Activated CD8-positive, alpha-beta memory T cell treated with anti-CD3 and anti-CD28 coated beads for 24 hours (primary cell): ENCODE results near the gene MMP15.
"Not testable (repeated sequence)": the region's sequence is repeated elsewhere in the genome, so short reads cannot be mapped to it uniquely, and the experiment has no call there.

Experiments used
- DNase-seq: peaks from one replicate; pipeline ENCODE4 v3.0.0-alpha.2; 2020

MMP15 gene

DNA sequence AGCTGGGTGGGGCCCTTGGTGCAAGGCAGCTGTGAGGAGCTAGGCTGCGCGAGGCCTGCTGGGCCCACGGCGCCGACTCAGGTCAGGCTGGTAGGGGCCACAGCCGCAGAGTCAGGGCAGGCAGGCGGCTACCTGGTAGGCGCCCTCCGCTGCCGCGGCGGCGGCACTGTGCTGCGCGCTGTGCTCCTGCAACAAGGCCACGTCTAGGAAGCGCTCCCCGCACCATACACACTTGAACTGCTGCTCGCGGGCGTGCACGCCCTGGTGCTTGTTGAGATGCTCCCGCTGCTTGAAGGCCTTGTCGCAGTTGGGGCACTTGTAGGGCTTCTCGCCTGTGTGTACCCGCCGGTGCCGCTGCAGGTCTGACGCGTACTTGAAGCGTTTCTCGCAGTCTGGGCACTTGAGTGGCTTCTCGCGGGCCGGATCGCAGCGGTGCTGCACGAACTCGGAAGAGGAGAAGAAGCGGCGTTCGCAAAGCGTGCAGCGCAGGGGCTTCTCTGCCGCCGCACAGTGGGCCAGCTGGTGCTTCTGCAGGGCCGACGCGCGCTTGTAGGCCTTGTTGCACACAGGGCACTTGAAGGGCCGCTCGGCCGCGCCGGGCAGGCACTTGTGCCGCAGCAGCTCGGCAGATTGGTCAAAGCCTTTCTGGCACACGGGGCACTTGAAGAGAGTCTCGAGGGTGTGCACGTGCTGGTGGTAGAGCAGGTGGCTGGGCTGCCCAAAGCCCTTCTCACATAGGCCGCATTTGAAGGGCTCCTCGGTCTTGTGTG lies 29.0 kb upstream of the MMP15 start:
- DNase-seq, result no peak

DNA sequence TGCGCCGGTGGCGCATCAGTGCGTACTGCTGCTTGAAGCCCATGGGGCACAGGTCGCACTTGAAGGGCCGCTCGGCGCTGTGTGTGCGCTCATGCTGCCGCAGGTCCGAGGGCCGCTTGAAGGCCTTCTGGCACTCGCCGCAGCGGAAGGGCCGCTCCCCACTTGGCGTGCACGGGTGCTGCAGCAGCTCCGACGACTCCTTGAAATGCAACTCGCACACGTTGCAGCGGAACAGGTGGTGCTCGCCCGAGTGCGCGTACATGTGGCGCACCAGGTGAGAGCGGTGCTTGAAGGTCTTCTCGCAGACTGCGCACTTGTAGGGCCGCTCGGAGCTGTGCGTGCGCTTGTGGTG lies 28.4 kb upstream of the MMP15 start:
- no peak for DNase-seq

GRCh38 chr16:57997528-57998265 lies 27.9 kb upstream of the MMP15 start:
- DNase-seq, result no peak

GRCh38 chr16:57998486-57998885 lies 27.1 kb upstream of the MMP15 start:
- peak; percentile 80 for DNase-seq

GRCh38 chr16:57998992-57999365 lies 26.6 kb upstream of the MMP15 start:
- DNase-seq, result no peak

DNA sequence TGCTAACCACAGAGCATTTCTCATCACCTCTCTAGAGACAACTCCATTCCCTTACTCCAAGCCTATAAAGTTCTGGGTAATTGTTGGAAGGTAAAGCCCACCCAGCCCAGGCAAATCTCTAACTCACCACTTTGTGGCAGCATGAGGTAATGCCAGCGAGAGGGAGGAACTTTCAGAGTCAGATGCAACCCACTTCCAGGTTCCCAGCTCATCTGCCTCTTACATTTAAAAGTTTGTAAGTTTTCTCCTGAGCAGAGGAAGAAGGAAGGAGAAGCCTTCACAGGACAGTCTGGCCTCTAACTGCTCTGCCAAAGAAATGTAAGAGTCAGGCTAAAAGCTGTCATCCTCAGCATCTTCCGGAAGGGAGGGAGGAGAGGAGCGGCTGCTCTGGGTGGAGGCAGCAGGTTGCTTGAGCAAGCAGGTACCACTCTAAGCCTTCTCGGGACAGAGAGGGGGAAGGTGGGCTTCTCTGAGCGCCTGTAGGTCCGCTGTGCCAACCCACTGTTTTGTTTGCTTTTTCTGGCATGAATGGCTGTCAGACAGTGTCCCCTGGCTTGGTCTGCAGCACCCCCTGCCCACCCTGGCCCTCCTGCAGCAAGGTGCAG lies 26.1 kb upstream of the MMP15 start:
- DNase-seq, result peak; percentile 72

GRCh38 chr16:57999971-58000705 lies 25.4 kb upstream of the MMP15 start, which contains the start of gene ZNF319:
ZNF319 (minus strand) TSS chr16:58000672; CDS start chr16:57998265, 2,407 bp downstream.
- DNase-seq, result peak; percentile 65

GRCh38 chr16:58000706-58001676 lies 24.6 kb upstream of the MMP15 start, which contains the start of gene USB1:
USB1 (plus strand) TSS chr16:58001407; CDS start chr16:58001484, 77 bp downstream.
- DNase-seq, result peak; percentile 95

DNA sequence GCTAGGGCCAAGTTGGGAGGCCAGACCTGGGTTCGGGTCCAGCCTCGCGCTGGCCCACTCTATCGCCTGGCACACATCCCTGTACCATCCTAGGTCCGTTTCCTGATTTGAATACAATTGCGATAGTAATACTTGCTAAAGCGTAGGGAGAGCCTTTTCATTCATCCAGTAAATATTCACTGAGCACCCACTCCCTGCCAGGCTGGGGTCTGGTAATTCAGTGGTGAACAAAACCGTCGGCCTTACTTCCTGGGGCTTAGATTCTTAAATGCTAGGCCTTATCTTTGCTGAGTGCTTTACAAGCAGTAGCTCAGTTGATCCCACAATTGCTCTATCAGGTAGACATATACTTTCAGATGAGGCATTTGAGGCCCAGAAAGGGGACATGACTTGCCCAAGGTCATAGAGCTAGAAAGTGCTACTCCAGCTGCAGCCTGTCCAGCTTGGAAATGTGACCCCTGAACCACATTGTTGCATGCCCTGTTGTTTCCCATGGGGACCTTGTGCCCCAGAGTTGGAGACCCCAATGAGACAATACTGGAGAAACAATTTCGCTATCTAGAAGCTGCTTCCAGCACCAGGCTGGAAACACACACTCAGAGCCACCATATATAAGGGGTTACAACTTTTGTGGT lies 23.7 kb upstream of the MMP15 start:
- DNase-seq, result no peak

GRCh38 chr16:58002416-58002800 lies 23.1 kb upstream of the MMP15 start:
- DNase-seq, result no peak

- no peak for DNase-seq
These were observed 22.6 kb upstream of the MMP15 start for GRCh38 chr16:58002936-58003335.

DNA sequence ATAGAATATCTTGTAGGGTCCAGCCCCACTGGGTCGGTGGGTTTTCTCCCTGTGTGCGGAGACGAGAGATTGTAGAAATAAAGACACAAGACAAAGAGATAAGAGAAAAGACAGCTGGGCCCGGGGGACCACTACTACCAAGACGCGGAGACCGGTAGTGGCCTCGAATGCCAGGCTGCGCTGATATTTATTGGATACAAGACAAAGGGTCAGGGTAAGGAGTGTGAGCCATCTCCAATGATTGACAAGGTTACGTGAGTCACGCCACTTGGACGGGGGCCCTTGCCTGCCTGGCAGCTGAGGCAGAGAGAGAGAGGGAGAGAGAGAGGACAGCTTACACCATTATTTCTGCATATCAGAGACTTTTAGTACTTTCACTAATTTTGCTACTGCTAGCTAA lies 20.8 kb upstream of the MMP15 start:
- DNase-seq, result not testable (repeated sequence)

DNA sequence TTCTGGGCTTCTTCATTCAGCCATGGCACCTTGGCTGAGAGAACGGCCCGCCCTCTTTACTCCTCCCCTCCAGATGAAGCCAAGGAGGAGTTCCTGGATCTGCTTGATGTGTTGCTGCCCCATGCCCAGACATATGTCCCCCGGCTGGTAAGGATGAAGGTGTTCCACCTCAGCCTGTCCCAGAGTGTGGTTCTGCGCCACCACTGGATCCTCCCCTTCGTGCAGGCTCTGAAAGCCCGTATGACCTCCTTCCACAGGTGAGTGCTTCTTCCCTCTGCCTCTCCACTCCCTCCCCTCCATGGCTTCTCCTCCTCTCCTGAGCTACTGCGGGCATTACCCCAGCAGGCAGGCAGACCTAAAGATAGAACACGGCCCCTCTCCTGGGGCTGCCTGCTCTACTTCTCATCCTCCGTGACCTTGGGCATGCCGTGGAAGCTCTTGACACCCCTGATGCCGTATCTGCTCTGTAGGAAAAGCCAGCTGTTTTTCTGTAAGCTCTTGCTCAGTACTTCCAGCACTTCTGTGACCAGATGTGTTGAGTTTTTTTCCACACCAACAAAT lies 15.6 kb upstream of the MMP15 start:
- no peak for DNase-seq

DNA sequence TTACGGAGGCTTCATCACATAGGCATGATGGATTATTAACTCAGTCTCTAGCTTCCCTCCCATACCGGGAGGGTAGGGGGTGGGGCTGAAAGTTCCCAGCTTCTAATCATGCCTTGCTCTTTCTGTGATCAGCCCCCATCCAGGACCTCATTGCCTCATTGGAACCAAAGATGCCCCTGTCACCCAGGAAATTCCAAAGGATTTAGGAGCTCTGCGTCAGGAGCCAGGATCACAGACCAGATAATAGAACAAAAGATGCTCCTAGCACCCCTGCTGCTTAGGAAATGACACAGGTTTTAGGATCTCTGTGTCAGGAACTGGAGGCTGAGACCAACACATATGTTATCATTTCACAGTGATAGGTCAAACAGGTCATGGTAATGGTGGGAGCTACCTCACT lies 14.7 kb upstream of the MMP15 start:
- DNase-seq, result no peak

- DNase-seq, result no peak
These were observed 13.9 kb upstream of the MMP15 start for GRCh38 chr16:58011652-58012051.

- DNase-seq, result no peak
These were observed 13.1 kb upstream of the MMP15 start for GRCh38 chr16:58012481-58012880.

DNA sequence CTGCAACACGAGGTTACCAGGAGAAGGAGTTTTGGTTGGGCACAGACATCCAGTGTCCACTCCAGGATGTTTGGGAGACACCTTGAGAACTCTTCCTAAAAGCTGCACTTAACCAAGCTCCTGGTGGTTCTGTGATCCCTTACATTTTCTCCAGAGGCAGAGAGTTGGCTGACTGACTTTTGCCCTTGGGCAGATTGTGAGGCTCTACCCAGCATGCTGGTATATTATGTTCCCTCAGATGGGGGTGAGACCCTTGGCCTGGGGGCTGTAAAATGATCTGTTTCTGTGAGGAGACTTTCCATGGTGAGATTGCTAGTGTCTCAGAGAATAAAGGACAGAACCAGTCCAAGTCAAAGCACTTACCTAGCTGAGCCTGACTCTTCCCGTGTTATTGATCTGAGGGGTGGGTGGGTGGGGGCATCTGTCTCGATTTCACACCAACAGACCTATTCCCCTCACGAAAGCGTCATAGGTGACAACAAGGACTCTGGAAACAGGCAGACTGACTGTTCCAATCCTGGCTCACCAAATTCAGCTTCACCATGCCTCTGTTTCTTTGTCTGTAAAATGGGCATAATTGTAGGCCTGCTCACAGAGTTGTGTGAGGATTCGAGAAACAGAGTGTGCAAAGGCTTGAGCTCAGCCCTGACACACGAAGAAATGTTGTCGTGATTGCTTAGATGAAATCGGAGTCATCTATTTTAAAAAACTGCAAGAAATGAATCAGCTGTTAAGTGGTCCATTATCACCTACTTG lies 12.2 kb upstream of the MMP15 start:
- DNase-seq, result no peak

DNA sequence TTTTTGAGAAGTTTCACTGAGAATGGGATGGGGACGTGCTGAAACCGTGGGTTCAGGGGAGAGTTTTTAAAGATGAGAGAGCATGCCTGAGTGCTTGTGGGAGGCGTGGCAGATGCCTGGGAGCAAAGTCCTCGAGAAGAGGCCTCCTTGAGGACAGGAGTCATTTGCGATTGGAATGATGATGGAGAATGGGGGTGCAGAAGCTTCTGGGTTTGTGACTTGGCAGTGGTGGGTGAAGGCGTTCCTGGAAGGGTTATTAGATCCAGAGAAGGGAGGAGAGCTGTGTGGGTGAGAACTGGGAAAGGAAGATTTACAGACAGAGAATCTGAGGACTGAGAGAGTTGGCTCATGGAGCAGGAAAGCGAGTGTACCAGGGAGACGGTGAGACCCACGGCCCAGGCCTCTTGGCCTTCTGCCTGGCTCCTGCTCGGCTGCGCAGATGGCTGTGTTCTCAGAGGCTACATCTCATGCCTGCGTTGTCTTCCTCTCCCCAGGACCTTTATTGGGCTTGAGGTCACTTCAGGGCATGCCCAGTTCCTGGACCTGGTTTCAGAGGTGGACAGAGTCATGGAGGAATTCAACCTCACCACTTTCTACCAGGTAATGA lies 8.6 kb upstream of the MMP15 start:
- DNase-seq, result no peak

GRCh38 chr16:58018803-58019202 lies 6.8 kb upstream of the MMP15 start:
- no peak for DNase-seq
